HepG2 (cell line): ENCODE results near the gene C2orf49. TPM values are rescaled to one million over a fixed set of nuclear protein-coding genes. Genes with fewer than 3 reads are reported as not detected.

Source experiments
- EP300 ChIP-seq, 3 experiments: sonication (generic) in 1 of 3; formaldehyde crosslinking in 1 of 3; IDR thresholded peaks; 2 replicates each; pipeline versions ENCODE4 v1.5.1 to v1.6.1; 2011 to 2020; ENCODE audit warnings: low read depth in 2 of 3, low read length in 2 of 3, borderline replicate concordance in 1 of 3, improper control_type of control experiment in 1 of 3, mild to moderate bottlenecking in 1 of 3, missing genetic modification reagents in 1 of 3, moderate library complexity in 1 of 3
- ETV6 ChIP-seq: sonication (generic); formaldehyde crosslinking; conservative IDR thresholded peaks from 2 replicates; pipeline ENCODE4 v1.4.0; 2020; ENCODE audit warnings: missing genetic modification reagents
- HDAC6 ChIP-seq: fragments of 200-600 bp; sonication (generic); IDR thresholded peaks from 2 replicates; pipeline ENCODE4 v1.7.0; 2017; ENCODE audit warnings: mild to moderate bottlenecking, antibody characterized with exemption, low read length, low read depth
- NR0B2 ChIP-seq: sonication (generic); formaldehyde crosslinking; IDR thresholded peaks from 2 replicates; pipeline ENCODE4 v1.4.0; 2020; ENCODE audit warnings: mild to moderate bottlenecking, missing genetic modification reagents
- PCBP2 ChIP-seq: fragments of 200-400 bp; formaldehyde crosslinking; optimal IDR thresholded peaks from 2 replicates; pipeline ENCODE3; 2018; ENCODE audit warnings: low read length, low read depth; ENCODE audit not compliant: poor library complexity, severe bottlenecking
- RCOR2 ChIP-seq: IDR thresholded peaks from 2 replicates; pipeline ENCODE4 v1.6.1; 2016; ENCODE audit warnings: missing biosample characterization, missing genetic modification reagents
- SPEN ChIP-seq: sonication (generic); formaldehyde crosslinking; IDR thresholded peaks from 2 replicates; pipeline ENCODE4 v1.5.1; 2020; ENCODE audit warnings: low read depth, mild to moderate bottlenecking, missing genetic modification reagents
- TCF12 ChIP-seq, 2 experiments: fragments of 450-650 bp in 1 of 2; sonication (generic) in 1 of 2; formaldehyde crosslinking in 1 of 2; IDR thresholded peaks; 2 replicates each; pipeline versions ENCODE4 v1.6.1 to v1.8.0; 2017 to 2022; ENCODE audit warnings: antibody characterized with exemption in 1 of 2, mild to moderate bottlenecking in 1 of 2, missing genetic modification reagents in 1 of 2, moderate library complexity in 1 of 2
- TFE3 ChIP-seq: IDR thresholded peaks from 2 replicates; pipeline ENCODE4 v1.6.1; 2016
- THAP9 ChIP-seq: sonication (generic); formaldehyde crosslinking; IDR thresholded peaks from 2 replicates; pipeline ENCODE4; 2020; ENCODE audit warnings: missing genetic modification reagents, mild to moderate bottlenecking, borderline replicate concordance
- ZMYM4 ChIP-seq: sonication (generic); formaldehyde crosslinking; IDR thresholded peaks from 2 replicates; pipeline ENCODE4 v1.8.1; 2023; ENCODE audit warnings: mild to moderate bottlenecking, missing genetic modification reagents
- ZNF557 ChIP-seq: sonication (generic); formaldehyde crosslinking; IDR thresholded peaks from 2 replicates; pipeline ENCODE4 v1.4.0; 2020; ENCODE audit warnings: missing genetic modification reagents
- ZNF569 ChIP-seq: sonication (generic); formaldehyde crosslinking; IDR thresholded peaks from 2 replicates; pipeline ENCODE4 v1.5.0; 2020; ENCODE audit warnings: mild to moderate bottlenecking, missing genetic modification reagents, moderate library complexity, borderline replicate concordance
- ZNF777 ChIP-seq: sonication (generic); formaldehyde crosslinking; IDR thresholded peaks from 2 replicates; pipeline ENCODE4 v1.4.0; 2020; ENCODE audit warnings: missing genetic modification reagents
- ZSCAN25 ChIP-seq: sonication (generic); formaldehyde crosslinking; IDR thresholded peaks from 2 replicates; pipeline ENCODE4 v1.8.0; 2022; ENCODE audit warnings: mild to moderate bottlenecking, missing genetic modification reagents
- polyA plus RNA-seq, 8 experiments: library from polyadenylated mRNA; depleted of rRNA in 3 of 8; stranded (reverse) in 7 of 8; unstranded in 1 of 8; fragments of >200 nt; fragmentation: Illumina TruSeq in 4 of 8; extraction: Trizol in 4 of 8; gene quantifications; 2 replicates each; pipeline versions ENCODE4 v1.2.1 to v1.2.3, GENCODE V29; 2011 to 2016; ENCODE audit warnings: low read depth in 4 of 8, missing spikeins in 1 of 8, mixed read lengths in 1 of 8; ENCODE audit not compliant: insufficient read depth in 1 of 8
- total RNA-seq, 5 experiments: library from RNA; depleted of rRNA; stranded (reverse); fragments of >200 nt; fragmentation: Illumina TruSeq; extraction: Trizol; gene quantifications; 2 replicates each; pipeline ENCODE4 v1.2.3, GENCODE V29; 2016; ENCODE audit warnings: low read depth in 1 of 5
- TF ChIP-seq, protein P1 (sequence below): sonication (generic); formaldehyde crosslinking; IDR thresholded peaks from 2 replicates; pipeline ENCODE4 v1.8.0; 2023; ENCODE audit warnings: mild to moderate bottlenecking, missing genetic modification reagents
- TF ChIP-seq, protein P2 (sequence below): IDR thresholded peaks from 2 replicates; pipeline ENCODE4 v1.6.1; 2016; ENCODE audit warnings: missing biosample characterization, missing genetic modification reagents, low read depth
- TF ChIP-seq, protein P3 (sequence below): sonication (generic); formaldehyde crosslinking; IDR thresholded peaks from 2 replicates; pipeline ENCODE4 v1.4.0; 2020; ENCODE audit warnings: mild to moderate bottlenecking, low read depth, missing genetic modification reagents

C2orf49 gene
- total and polyA plus RNA-seq, 2 of the 13 experiments (the other 11 are each of a cell fraction or from before 2014, with no cell fraction given), result 24.7 to 28.8 TPM

DNA sequence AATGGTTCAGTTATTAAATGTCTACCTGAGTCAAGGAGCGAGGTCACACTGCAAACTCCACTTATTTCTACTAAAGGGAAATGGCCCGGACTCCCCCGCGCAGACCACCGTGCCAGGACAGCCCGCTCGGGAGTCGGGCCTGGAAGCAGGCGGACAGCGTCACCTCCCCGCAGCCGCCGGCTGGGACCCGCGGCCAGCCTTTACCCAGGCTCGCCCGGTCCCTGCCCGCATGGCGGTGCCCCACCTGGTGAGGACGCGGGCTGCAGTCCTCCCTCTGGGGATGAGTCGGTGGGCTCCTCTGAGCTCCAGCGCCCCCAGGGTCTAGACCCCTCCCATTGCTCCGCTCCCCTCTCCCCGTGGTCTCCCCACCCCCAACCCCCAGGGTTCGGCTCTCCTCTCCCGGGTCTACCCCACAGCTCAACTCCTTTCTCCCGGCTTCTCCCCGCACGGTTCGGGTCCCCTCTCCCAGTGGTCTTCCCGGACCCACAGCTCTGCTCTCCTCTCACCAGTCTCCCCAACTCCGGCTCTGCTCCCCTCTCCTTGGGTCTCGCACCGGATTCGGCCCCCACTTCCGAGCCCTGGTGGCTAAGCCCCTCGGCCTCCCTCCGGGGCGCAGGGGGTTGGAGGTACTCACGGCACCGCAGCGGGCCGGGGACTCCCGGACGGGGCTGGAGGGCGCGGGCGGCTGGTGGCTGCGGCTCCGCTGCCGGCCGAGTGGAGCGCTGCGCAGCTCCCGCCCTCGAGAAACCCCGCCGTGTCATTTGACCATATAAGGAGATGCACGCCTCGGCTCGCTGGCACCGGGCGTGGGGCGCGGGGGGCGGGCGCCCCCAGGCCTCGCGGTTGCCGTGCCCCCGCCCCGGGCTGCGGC lies 61.2 kb downstream of the C2orf49 start, which contains the start of gene FHL2 (continued):
- no peak for TF ChIP-seq PCBP2
- TF ChIP-seq EP300 (IDR thresholded peaks at IDR 0.05; ENCODE audit: low read depth in 2 of 2, low read length in 2 of 2), result 0 out of 4 replicates have a peak, but pooled peaks of 1 of the 2 experiments have one; percentile 6
- TF ChIP-seq EP300 (CRISPR knock-in tag; IDR thresholded peaks at IDR 0.05; ENCODE audit: borderline replicate concordance), result no peak
- TF ChIP-seq ETV6, result no peak
- TF ChIP-seq TFE3, result no peak
- TF ChIP-seq THAP9, result no peak
- TF ChIP-seq, protein P1, sequence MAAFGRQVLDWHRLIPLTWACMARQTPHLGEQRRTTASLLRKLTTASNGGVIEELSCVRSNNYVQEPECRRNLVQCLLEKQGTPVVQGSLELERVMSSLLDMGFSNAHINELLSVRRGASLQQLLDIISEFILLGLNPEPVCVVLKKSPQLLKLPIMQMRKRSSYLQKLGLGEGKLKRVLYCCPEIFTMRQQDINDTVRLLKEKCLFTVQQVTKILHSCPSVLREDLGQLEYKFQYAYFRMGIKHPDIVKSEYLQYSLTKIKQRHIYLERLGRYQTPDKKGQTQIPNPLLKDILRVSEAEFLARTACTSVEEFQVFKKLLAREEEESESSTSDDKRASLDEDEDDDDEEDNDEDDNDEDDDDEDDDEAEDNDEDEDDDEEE (CRISPR knock-in tag), result peak; percentile 65; the same call in 1 of the 2 replicates
- peak; percentile 75 for TF ChIP-seq ZMYM4 (CRISPR knock-in tag)
- no peak for TF ChIP-seq TCF12 (IDR thresholded peaks at IDR 0.05)
- TF ChIP-seq TCF12 (CRISPR knock-in tag; IDR thresholded peaks at IDR 0.05), result peak; percentile 36; the same call in 1 of the 2 replicates
- TF ChIP-seq ZNF777, result peak; percentile 92
- TF ChIP-seq, protein P2, sequence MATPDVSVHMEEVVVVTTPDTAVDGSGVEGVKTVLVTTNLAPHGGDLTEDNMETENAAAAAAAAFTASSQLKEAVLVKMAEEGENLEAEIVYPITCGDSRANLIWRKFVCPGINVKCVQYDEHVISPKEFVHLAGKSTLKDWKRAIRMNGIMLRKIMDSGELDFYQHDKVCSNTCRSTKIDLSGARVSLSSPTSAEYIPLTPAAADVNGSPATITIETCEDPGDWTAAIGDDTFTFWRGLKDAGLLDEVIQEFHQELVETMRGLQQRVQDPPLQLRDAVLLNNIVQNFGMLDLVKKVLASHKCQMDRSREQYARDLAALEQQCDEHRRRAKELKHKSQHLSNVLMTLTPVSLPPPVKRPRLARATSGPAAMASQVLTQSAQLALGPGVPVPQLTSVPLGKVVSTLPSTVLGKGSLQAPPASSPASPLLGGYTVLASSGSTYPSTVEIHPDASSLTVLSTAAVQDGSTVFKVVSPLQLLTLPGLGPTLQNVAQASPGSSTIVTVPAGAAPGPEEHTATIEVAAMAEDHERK (CRISPR knock-in tag), result no peak
- TF ChIP-seq ZNF557 (CRISPR knock-in tag), result no peak
- peak; percentile 50; the same call in 1 of the 2 replicates for TF ChIP-seq SPEN
- no peak for TF ChIP-seq RCOR2
- no peak for TF ChIP-seq HDAC6
- no peak for TF ChIP-seq ZNF569 (CRISPR knock-in tag)
- peak; percentile 52; the same call in 1 of the 2 replicates for TF ChIP-seq NR0B2
- 0 out of 2 replicates have a peak, but pooled peaks have one; percentile 51 for TF ChIP-seq ZSCAN25
- TF ChIP-seq, protein P3, sequence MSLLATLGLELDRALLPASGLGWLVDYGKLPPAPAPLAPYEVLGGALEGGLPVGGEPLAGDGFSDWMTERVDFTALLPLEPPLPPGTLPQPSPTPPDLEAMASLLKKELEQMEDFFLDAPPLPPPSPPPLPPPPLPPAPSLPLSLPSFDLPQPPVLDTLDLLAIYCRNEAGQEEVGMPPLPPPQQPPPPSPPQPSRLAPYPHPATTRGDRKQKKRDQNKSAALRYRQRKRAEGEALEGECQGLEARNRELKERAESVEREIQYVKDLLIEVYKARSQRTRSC (CRISPR knock-in tag), result no peak
